HEK293T (cell line): ENCODE measurements around the gene SLC6A1.

ENCODE experiments used
- ARNT ChIP-seq: fragments of 450-650 bp; IDR thresholded peaks from 2 replicates; pipeline ENCODE4 v1.6.1; 2017; ENCODE audit warnings: mild to moderate bottlenecking
- BHLHE40 ChIP-seq: fragments of 450-650 bp; IDR thresholded peaks from 2 replicates; pipeline ENCODE4 v1.6.1; 2016; ENCODE audit warnings: mild to moderate bottlenecking, moderate library complexity, borderline replicate concordance
- ELF4 ChIP-seq: fragments of 450-650 bp; IDR thresholded peaks from 2 replicates; pipeline ENCODE4 v1.6.1; 2017; ENCODE audit warnings: antibody characterized with exemption
- FOXA1 ChIP-seq: fragments of 450-650 bp; IDR thresholded peaks from 2 replicates; pipeline ENCODE4 v1.6.1; 2016; ENCODE audit warnings: mild to moderate bottlenecking
- FOXM1 ChIP-seq: fragments of 450-650 bp; IDR thresholded peaks from 2 replicates; pipeline ENCODE4 v1.6.1; 2017; ENCODE audit warnings: mild to moderate bottlenecking, borderline replicate concordance
- LEF1 ChIP-seq: fragments of 450-650 bp; IDR thresholded peaks from 2 replicates; pipeline ENCODE4 v1.6.1; 2017; ENCODE audit warnings: mild to moderate bottlenecking, borderline replicate concordance
- NFRKB ChIP-seq: fragments of 450-650 bp; IDR thresholded peaks from 2 replicates; pipeline ENCODE4 v1.6.1; 2016; ENCODE audit warnings: mild to moderate bottlenecking, moderate library complexity
- SP1 ChIP-seq: fragments of 450-650 bp; IDR thresholded peaks from 2 replicates; pipeline ENCODE4 v1.6.1; 2017
- SUZ12 ChIP-seq: fragments of 450-650 bp; IDR thresholded peaks from 2 replicates; pipeline ENCODE4 v1.6.1; 2016; ENCODE audit warnings: mild to moderate bottlenecking
- TARDBP ChIP-seq: fragments of 450-650 bp; IDR thresholded peaks from 2 replicates; pipeline ENCODE4 v1.6.1; 2016
- ZNF384 ChIP-seq: fragments of 450-650 bp; IDR thresholded peaks from 2 replicates; pipeline ENCODE4 v1.6.1; 2016

DNA sequence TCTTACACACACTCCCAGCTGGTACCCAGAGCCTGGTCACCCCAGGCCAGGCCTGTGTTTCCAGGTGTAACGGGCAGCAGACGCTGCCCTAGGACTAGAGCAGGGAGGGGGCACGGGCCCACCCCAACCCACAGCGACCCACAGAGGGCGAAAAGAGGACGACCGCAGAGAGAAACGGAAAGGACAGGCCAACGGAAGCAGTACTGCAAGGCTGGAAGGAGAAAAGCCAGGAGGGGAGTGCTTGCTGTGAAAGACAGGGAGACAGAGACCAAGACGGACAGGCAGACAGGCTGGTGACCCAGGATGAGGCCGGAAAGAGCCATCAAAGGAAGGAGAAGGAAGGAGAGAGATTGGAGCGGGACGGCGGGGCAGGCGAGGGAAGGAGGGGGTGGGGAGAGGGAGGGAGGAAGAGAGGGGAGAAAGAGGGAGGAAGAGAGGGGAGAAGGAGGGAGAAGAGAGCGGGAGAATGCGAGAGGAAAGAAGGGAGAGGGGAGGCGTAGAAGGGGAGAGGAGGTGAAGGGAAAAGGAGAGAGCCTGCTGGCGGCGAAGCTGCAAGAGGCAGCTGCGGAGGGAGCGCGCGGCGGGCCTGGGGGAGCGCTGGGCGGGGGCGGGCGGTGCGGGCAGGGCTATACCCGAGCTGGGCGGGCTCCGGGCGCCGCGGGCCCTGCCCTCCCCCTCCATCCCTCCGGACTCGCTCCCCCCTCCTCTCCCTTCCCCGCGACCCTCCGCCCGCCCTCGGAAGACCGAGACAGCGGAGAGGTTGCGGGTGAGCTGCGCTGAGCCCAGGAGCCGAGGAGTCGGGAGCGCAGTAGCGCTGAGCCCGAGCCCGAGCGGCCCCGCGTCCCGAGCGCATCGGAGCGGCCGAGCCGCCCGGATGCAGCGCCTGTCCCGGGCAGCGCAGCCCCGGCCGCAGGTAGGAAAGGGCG is at the start of gene SLC6A1:
- TF ChIP-seq ARNT (no peak), TARDBP (no peak), ZNF384 (no peak), SP1 (no peak), SUZ12 (no peak), LEF1 (no peak), NFRKB (no peak), FOXM1 (no peak), BHLHE40 (no peak), FOXA1 (no peak), ELF4 (no peak)
